ENCODE results near the gene CFAP126. TPM values are rescaled to one million over a fixed set of nuclear protein-coding genes. Genes with fewer than 3 reads are reported as not detected.

The CFAP126 gene
- polyA plus RNA-seq, 1 donor (not counting 4 experiments of a cell fraction or from before 2014, with no cell fraction given): not detected

DNA sequence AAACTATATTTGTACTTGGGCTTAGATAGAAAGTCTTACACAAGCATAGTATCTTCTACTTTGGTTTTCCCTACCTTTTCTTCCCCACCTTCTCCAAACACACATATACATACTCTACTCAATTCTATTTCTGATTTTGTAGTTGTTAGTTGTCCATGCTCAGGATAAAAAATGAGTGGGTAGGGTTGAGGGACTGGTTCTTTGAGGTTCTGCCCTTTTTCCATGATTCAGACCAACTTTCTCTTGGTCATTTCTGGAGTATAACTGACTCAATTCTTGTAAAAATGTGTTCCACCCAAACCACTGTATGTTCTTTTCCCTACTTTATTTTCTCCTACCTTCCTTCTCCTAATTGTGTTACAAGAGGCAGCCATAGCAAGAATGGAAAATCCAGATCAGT is 3.3 kb downstream of the CFAP126 start:
- no peak for TF ChIP-seq EZH2 (IDR thresholded peaks at IDR 0.05; ENCODE audit: low read length)
- TF ChIP-seq, protein P1, sequence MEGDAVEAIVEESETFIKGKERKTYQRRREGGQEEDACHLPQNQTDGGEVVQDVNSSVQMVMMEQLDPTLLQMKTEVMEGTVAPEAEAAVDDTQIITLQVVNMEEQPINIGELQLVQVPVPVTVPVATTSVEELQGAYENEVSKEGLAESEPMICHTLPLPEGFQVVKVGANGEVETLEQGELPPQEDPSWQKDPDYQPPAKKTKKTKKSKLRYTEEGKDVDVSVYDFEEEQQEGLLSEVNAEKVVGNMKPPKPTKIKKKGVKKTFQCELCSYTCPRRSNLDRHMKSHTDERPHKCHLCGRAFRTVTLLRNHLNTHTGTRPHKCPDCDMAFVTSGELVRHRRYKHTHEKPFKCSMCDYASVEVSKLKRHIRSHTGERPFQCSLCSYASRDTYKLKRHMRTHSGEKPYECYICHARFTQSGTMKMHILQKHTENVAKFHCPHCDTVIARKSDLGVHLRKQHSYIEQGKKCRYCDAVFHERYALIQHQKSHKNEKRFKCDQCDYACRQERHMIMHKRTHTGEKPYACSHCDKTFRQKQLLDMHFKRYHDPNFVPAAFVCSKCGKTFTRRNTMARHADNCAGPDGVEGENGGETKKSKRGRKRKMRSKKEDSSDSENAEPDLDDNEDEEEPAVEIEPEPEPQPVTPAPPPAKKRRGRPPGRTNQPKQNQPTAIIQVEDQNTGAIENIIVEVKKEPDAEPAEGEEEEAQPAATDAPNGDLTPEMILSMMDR (optimal IDR thresholded peaks at IDR 0.05 in 1 of 3, IDR thresholded peaks at IDR 0.05 in 1 of 3, conservative IDR thresholded peaks at IDR 0.05 in 1 of 3; ENCODE audit: extremely low read depth in 1 of 3, insufficient read depth in 2 of 3, low read length in 3 of 3): no peak
- no peak for DNase-seq (ENCODE audit: low read depth, low spot score)
- H2AFZ ChIP-seq (ENCODE audit: control insufficient read depth, low read length): no peak overlapping the region
- no peaks in the 10 kb centered on the region for H3K27me3 ChIP-seq (ENCODE audit: control insufficient read depth, extremely low read depth, insufficient read depth, low read length)
- H3K4me1 ChIP-seq (ENCODE audit: control insufficient read depth, extremely low read depth, insufficient read depth, low read length): peaks cover under 1% of the 10 kb centered on the region
- dilution Hi-C loops (cut with MboI; ENCODE audit: extremely low pct_ligation_motif_present, low sequenced_read_pairs): no loop called here
- no peaks in the 10 kb centered on the region for H3K9me1 ChIP-seq (ENCODE audit: control insufficient read depth, extremely low read depth, insufficient read depth, low read length)
- H3K9me3 ChIP-seq (ENCODE audit: control insufficient read depth, low read depth, low read length): no peaks in the 10 kb centered on the region
- no peak overlapping the region for H3K4me3 ChIP-seq (ENCODE audit: control insufficient read depth in 2 of 3, extremely low read depth in 1 of 3, insufficient read depth in 2 of 3, low read depth in 1 of 3, low read length in 3 of 3)
- no peak overlapping the region for H3K27ac ChIP-seq (ENCODE audit: control insufficient read depth, insufficient read depth, low read length)
- H4K20me1 ChIP-seq (ENCODE audit: control insufficient read depth, extremely low read depth, insufficient read depth, low read length): no peaks in the 10 kb centered on the region
- H3K4me2 ChIP-seq (ENCODE audit: control insufficient read depth, extremely low read depth, insufficient read depth, low read depth, low read length): no peak overlapping the region
- H3K9ac ChIP-seq (ENCODE audit: control insufficient read depth, extremely low read depth, insufficient read depth, low read length): no peak overlapping the region
- peaks cover 0 to 6% of the 10 kb centered on the region in 2 experiments for H3K36me3 ChIP-seq (ENCODE audit: control insufficient read depth in 2 of 2, extremely low read depth in 1 of 2, insufficient read depth in 2 of 2, low read length in 2 of 2)
- no peaks in the 10 kb centered on the region for H3K79me2 ChIP-seq (ENCODE audit: control insufficient read depth, insufficient read depth, low read length)
- no peak for FAIRE-seq

DNA sequence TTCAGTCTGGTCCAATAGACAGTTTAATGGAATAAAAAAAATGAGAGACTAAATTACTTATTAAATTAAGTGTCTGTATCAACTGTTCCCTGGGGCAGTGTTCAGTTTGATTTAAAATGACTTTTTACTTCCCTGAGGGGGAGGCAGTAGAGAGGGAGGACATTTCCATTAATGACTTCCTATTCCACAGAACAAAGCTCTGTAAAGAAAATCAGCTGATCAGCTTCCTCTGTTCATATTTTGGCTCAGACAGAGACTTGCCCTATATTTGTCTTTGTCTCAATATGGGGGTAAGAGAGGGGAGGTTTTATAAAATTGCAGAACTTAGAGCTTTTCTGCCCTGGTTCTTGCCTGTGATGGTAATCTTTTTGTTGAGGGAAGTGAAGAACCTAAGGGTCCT is 8.4 kb downstream of the CFAP126 start:
- Histone ChIP-seq H3K9me1 (ENCODE audit: control insufficient read depth, extremely low read depth, insufficient read depth, low read length) (no peaks in the 10 kb centered on the region), H3K36me3 (ENCODE audit: control insufficient read depth in 2 of 2, extremely low read depth in 1 of 2, insufficient read depth in 2 of 2, low read length in 2 of 2) (peaks cover under 1 to 6% of the 10 kb centered on the region in 2 experiments), H3K4me1 (ENCODE audit: control insufficient read depth, extremely low read depth, insufficient read depth, low read length) (peaks cover 2% of the 10 kb centered on the region), H3K9me3 (ENCODE audit: control insufficient read depth, low read depth, low read length) (no peaks in the 10 kb centered on the region), H3K27ac (ENCODE audit: control insufficient read depth, insufficient read depth, low read length) (no peak overlapping the region), H3K79me2 (ENCODE audit: control insufficient read depth, insufficient read depth, low read length) (no peaks in the 10 kb centered on the region), H3K4me2 (ENCODE audit: control insufficient read depth, extremely low read depth, insufficient read depth, low read depth, low read length) (no peak overlapping the region), H4K20me1 (ENCODE audit: control insufficient read depth, extremely low read depth, insufficient read depth, low read length) (no peaks in the 10 kb centered on the region), H3K4me3 (ENCODE audit: control insufficient read depth in 2 of 3, extremely low read depth in 1 of 3, insufficient read depth in 2 of 3, low read depth in 1 of 3, low read length in 3 of 3) (peak overlapping the region in 1 of 3 experiments; percentile 7), H3K27me3 (ENCODE audit: control insufficient read depth, extremely low read depth, insufficient read depth, low read length) (no peaks in the 10 kb centered on the region), H3K9ac (ENCODE audit: control insufficient read depth, extremely low read depth, insufficient read depth, low read length) (no peak overlapping the region), H2AFZ (ENCODE audit: control insufficient read depth, low read length) (no peak overlapping the region)
- FAIRE-seq (no peak), DNase-seq (ENCODE audit: low read depth, low spot score) (no peak)
- dilution Hi-C loops (cut with MboI; ENCODE audit: extremely low pct_ligation_motif_present, low sequenced_read_pairs): no loop called here
- no peak for TF ChIP-seq EZH2 (IDR thresholded peaks at IDR 0.05; ENCODE audit: low read length)
- TF ChIP-seq, protein P1 (optimal IDR thresholded peaks at IDR 0.05 in 1 of 3, IDR thresholded peaks at IDR 0.05 in 1 of 3, conservative IDR thresholded peaks at IDR 0.05 in 1 of 3; ENCODE audit: extremely low read depth in 1 of 3, insufficient read depth in 2 of 3, low read length in 3 of 3): no peak
